ENCODE data around the gene KRT6C.

Gene KRT6C

GRCh38 chr12:52442600-52443061 is 31.0 kb downstream of the KRT6C start:
- no peak overlapping the region for H3K4me3 ChIP-seq (ENCODE audit: low read length)
- H3K4me1 ChIP-seq (ENCODE audit: insufficient read depth, low read length), result no peaks in the 10 kb centered on the region

GRCh38 chr12:52441320-52441911 is 32.2 kb downstream of the KRT6C start:
- H3K27me3 ChIP-seq (ENCODE audit: insufficient read depth, low read length), result no peaks in the 10 kb centered on the region
- H3K36me3 ChIP-seq (ENCODE audit: insufficient read depth, low read length), result no peaks in the 10 kb centered on the region
- no peaks in the 10 kb centered on the region for H3K9me3 ChIP-seq (ENCODE audit: low read length)
- H3K4me3 ChIP-seq (ENCODE audit: low read length), result no peak overlapping the region
- no peaks in the 10 kb centered on the region for H3K4me1 ChIP-seq (ENCODE audit: insufficient read depth, low read length)
- no peak overlapping the region for H2AFZ ChIP-seq (ENCODE audit: low read depth, low read length)

More at GRCh38 chr12:52442600-52443061, 31.0 kb downstream of the KRT6C start:
- H3K36me3 ChIP-seq (ENCODE audit: insufficient read depth, low read length), result no peaks in the 10 kb centered on the region
- no peak overlapping the region for H2AFZ ChIP-seq (ENCODE audit: low read depth, low read length)
- no peaks in the 10 kb centered on the region for H3K9me3 ChIP-seq (ENCODE audit: low read length)
- no peaks in the 10 kb centered on the region for H3K27me3 ChIP-seq (ENCODE audit: insufficient read depth, low read length)

- Histone ChIP-seq H3K4me1 (ENCODE audit: insufficient read depth, low read length) (no peaks in the 10 kb centered on the region), H3K4me3 (ENCODE audit: low read length) (no peak overlapping the region), H3K9me3 (ENCODE audit: low read length) (no peaks in the 10 kb centered on the region), H3K36me3 (ENCODE audit: insufficient read depth, low read length) (no peaks in the 10 kb centered on the region), H2AFZ (ENCODE audit: low read depth, low read length) (no peak overlapping the region), H3K27me3 (ENCODE audit: insufficient read depth, low read length) (no peaks in the 10 kb centered on the region)
Measured at GRCh38 chr12:52440821-52441319, 32.7 kb downstream of the KRT6C start.

- Histone ChIP-seq H2AFZ (ENCODE audit: low read depth, low read length) (no peak overlapping the region), H3K36me3 (ENCODE audit: insufficient read depth, low read length) (no peaks in the 10 kb centered on the region), H3K4me1 (ENCODE audit: insufficient read depth, low read length) (no peaks in the 10 kb centered on the region), H3K9me3 (ENCODE audit: low read length) (no peaks in the 10 kb centered on the region), H3K27me3 (ENCODE audit: insufficient read depth, low read length) (no peaks in the 10 kb centered on the region), H3K4me3 (ENCODE audit: low read length) (no peak overlapping the region)
Measured at GRCh38 chr12:52439845-52440244, 33.8 kb downstream of the KRT6C start.

- H3K4me1 ChIP-seq (ENCODE audit: insufficient read depth, low read length), result no peaks in the 10 kb centered on the region
- H3K4me3 ChIP-seq (ENCODE audit: low read length), result no peak overlapping the region
- no peaks in the 10 kb centered on the region for H3K36me3 ChIP-seq (ENCODE audit: insufficient read depth, low read length)
- no peaks in the 10 kb centered on the region for H3K27me3 ChIP-seq (ENCODE audit: insufficient read depth, low read length)
- no peak overlapping the region for H2AFZ ChIP-seq (ENCODE audit: low read depth, low read length)
- no peaks in the 10 kb centered on the region for H3K9me3 ChIP-seq (ENCODE audit: low read length)
Measured at GRCh38 chr12:52439420-52439819, 34.2 kb downstream of the KRT6C start.

DNA sequence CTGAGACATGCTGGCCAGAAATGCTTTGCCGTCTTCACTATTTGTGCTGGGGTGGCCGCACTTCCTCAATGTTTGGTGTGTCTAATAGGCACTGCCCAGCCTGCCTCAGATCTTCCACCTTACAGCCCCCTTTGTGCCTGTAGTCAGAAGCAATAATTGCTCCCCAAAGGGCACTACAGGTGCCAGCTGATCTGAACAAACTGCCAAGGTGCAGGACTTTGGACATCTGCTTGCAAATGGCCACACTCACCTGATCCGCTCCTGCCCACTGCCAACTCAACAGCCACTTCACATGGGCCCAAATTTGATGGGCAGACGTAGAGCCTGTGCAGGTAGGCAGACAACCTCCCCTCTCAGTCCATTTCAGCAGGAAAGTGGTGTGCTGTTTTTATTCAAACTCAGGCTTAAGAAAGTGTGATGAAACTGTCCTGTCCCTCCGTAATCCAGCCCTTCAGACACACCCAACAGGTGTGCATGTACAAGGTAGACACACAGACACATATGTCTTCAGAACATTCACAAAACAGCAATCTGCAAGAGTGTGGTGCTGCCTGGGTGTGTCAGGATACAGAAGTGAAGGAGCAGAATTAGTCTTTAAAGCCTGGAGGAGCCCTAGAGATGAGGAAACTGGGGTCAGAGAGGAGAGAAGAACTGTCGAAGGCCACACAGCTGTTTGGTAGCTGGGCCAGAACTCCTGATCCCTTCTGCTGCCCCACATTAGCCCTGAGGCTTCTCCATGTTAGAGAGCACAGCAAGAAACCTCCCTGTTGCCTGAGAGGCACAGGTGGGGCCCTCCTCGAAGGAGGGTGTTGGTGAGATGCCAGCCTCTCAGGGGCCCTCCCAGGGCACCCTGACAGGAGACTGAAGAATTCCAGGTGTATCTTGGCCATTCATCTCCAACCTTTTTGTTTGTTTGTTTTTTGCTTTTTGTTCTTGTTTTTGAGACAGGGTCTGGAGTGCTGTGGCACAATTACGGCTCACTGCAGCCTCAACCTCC is 35.0 kb downstream of the KRT6C start:
- Histone ChIP-seq H3K9me3 (ENCODE audit: low read length) (no peaks in the 10 kb centered on the region), H3K27me3 (ENCODE audit: insufficient read depth, low read length) (no peaks in the 10 kb centered on the region), H3K4me3 (ENCODE audit: low read length) (no peak overlapping the region), H3K4me1 (ENCODE audit: insufficient read depth, low read length) (no peaks in the 10 kb centered on the region), H3K36me3 (ENCODE audit: insufficient read depth, low read length) (no peaks in the 10 kb centered on the region), H2AFZ (ENCODE audit: low read depth, low read length) (no peak overlapping the region)

DNA sequence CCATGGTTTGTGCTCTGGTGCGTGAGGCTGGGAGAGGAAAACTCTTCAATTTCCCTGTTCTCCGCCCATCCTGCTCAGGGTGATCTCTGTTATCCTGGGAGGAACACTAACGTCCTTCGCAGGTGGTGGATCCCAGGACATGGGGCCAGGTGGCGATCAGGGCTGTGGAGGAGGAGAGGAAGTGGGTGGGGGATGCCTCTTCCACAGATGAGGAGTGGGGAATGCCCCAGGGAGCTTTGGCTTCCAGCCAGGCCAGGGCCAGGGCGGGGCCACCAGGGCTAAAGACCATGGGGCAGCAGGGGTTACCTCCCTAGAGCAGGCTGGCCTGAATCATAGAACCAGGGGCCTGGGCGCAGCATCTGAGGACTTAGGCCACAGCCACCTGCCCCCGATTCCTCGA is 36.1 kb downstream of the KRT6C start:
- Histone ChIP-seq H2AFZ (ENCODE audit: low read depth, low read length) (no peak overlapping the region), H3K4me1 (ENCODE audit: insufficient read depth, low read length) (no peaks in the 10 kb centered on the region), H3K9me3 (ENCODE audit: low read length) (no peaks in the 10 kb centered on the region), H3K36me3 (ENCODE audit: insufficient read depth, low read length) (no peaks in the 10 kb centered on the region), H3K4me3 (ENCODE audit: low read length) (no peak overlapping the region), H3K27me3 (ENCODE audit: insufficient read depth, low read length) (no peaks in the 10 kb centered on the region)

GRCh38 chr12:52436828-52437474 is 36.7 kb downstream of the KRT6C start:
- Histone ChIP-seq H3K4me3 (ENCODE audit: low read length) (no peak overlapping the region), H3K27me3 (ENCODE audit: insufficient read depth, low read length) (no peaks in the 10 kb centered on the region), H3K36me3 (ENCODE audit: insufficient read depth, low read length) (no peaks in the 10 kb centered on the region), H3K9me3 (ENCODE audit: low read length) (no peaks in the 10 kb centered on the region), H3K4me1 (ENCODE audit: insufficient read depth, low read length) (no peaks in the 10 kb centered on the region), H2AFZ (ENCODE audit: low read depth, low read length) (no peak overlapping the region)

- no peaks in the 10 kb centered on the region for H3K4me1 ChIP-seq (ENCODE audit: insufficient read depth, low read length)
- H3K36me3 ChIP-seq (ENCODE audit: insufficient read depth, low read length), result no peaks in the 10 kb centered on the region
- no peak overlapping the region for H2AFZ ChIP-seq (ENCODE audit: low read depth, low read length)
- no peaks in the 10 kb centered on the region for H3K27me3 ChIP-seq (ENCODE audit: insufficient read depth, low read length)
- no peaks in the 10 kb centered on the region for H3K9me3 ChIP-seq (ENCODE audit: low read length)
- H3K4me3 ChIP-seq (ENCODE audit: low read length), result no peak overlapping the region
Measured at GRCh38 chr12:52436000-52436827, 37.4 kb downstream of the KRT6C start.

- no peaks in the 10 kb centered on the region for H3K36me3 ChIP-seq (ENCODE audit: insufficient read depth, low read length)
- no peaks in the 10 kb centered on the region for H3K4me1 ChIP-seq (ENCODE audit: insufficient read depth, low read length)
- H3K4me3 ChIP-seq (ENCODE audit: low read length), result no peak overlapping the region
- no peak overlapping the region for H2AFZ ChIP-seq (ENCODE audit: low read depth, low read length)
- no peaks in the 10 kb centered on the region for H3K27me3 ChIP-seq (ENCODE audit: insufficient read depth, low read length)
- H3K9me3 ChIP-seq (ENCODE audit: low read length), result no peaks in the 10 kb centered on the region
Measured at GRCh38 chr12:52435659-52435999, 38.0 kb downstream of the KRT6C start.

DNA sequence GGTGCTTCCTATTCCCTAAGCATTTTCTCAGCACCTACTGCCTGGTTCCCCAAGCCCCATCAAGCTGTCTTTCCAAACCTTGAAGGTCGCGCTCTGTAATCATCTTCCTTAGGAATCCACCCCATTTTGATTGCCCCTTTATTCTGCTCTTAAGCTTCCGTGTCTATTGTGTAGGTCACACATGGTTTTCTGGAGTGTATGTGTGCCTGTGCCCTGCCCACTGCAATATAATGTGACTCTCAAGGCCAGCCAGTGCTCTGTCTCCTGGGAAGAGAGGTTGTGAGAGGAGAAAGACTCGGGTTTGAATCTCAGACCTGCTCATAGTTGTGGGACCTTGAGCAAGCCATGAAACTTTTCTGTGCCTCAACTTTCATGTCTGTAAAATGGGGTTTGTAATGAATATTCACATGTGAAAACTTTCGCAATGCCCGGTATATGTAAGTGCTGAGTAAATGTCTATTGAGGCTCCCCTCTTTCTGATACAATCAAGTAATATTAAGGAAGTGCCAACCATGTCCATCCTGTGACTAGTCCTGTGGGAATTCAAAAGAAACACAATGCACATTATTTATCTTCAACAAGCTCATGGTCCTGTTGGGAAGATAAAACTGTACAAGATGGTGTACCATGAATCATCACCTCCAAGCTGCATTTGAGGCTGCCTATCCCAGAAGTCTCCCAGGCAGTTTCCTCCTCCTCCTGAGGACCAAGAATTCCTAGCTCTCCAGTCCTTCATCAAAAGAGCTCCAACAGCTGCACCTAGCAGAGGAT is 38.7 kb downstream of the KRT6C start:
- Histone ChIP-seq H3K4me3 (ENCODE audit: low read length) (no peak overlapping the region), H3K4me1 (ENCODE audit: insufficient read depth, low read length) (no peaks in the 10 kb centered on the region)

More for the DNA sequence above, 38.7 kb downstream of the KRT6C start:
- Histone ChIP-seq H3K9me3 (ENCODE audit: low read length) (no peaks in the 10 kb centered on the region), H3K36me3 (ENCODE audit: insufficient read depth, low read length) (no peaks in the 10 kb centered on the region), H2AFZ (ENCODE audit: low read depth, low read length) (no peak overlapping the region), H3K27me3 (ENCODE audit: insufficient read depth, low read length) (no peaks in the 10 kb centered on the region)

All from neuron (in vitro differentiated cells).